Measurements from ENCODE around the gene PCIF1. TPM values are rescaled to one million over a fixed set of nuclear protein-coding genes. Genes with fewer than 3 reads are reported as not detected.

The PCIF1 gene
- total and polyA plus RNA-seq, 9 of the 15 experiments (the other 6 are each of a cell fraction or from before 2014, with no cell fraction given) = 5.8 to 29.4 (median 11.3) TPM

DNA sequence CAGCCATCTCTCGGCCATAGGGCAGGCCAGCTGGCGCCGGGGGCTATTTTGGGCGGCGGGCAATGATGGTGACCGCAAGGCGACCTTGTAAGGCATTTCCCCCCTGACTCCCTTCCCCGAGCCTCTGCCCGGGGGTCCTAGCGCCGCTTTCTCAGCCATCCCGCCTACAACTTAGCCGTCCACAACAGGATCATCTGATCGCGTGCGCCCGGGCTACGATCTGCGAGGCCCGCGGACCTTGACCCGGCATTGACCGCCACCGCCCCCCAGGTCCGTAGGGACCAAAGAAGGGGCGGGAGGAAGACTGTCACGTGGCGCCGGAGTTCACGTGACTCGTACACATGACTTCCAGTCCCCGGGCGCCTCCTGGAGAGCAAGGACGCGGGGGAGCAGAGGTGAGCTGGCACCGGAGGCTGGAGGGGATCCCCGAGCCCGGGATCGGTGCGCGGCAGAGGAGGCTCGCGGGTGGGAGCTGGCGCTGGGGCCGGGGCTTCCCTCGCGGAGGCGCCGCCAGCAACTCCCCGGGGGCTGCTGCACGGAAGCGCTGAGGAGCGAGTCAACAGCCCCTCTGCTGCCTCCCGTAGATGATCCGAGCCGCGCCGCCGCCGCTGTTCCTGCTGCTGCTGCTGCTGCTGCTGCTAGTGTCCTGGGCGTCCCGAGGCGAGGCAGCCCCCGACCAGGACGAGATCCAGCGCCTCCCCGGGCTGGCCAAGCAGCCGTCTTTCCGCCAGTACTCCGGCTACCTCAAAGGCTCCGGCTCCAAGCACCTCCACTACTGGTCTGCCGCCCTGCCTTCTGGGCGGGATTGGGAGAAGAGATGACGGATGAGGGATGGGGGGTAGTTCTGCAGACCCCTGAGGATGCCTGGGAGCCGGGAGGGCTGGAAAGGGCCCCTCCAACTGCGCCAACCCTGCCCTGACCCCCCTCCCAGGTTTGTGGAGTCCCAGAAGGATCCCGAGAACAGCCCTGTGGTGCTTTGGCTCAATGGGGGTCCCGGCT, 43.2 kb upstream of the PCIF1 start, which contains the start of the genes CTSA and NEURL2 (continued):
- no peak for TF ChIP-seq MEIS2 (IDR thresholded peaks at IDR 0.05; ENCODE audit: partially characterized antibody)
- no peak for TF ChIP-seq SMAD3 (CRISPR knock-in tag; conservative IDR thresholded peaks at IDR 0.05)
- TF ChIP-seq CAMTA2 (CRISPR knock-in tag; conservative IDR thresholded peaks at IDR 0.05) = no peak
- TF ChIP-seq CXXC5 (CRISPR knock-in tag; IDR thresholded peaks at IDR 0.05) = peak; percentile 76
- no peak for TF ChIP-seq ERF (CRISPR knock-in tag; IDR thresholded peaks at IDR 0.05)
- no peak for TF ChIP-seq SAFB2 (IDR thresholded peaks at IDR 0.05; ENCODE audit: borderline replicate concordance, low read depth, low read length, severe bottlenecking)
- TF ChIP-seq, protein P1, sequence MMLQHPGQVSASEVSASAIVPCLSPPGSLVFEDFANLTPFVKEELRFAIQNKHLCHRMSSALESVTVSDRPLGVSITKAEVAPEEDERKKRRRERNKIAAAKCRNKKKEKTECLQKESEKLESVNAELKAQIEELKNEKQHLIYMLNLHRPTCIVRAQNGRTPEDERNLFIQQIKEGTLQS (IDR thresholded peaks at IDR 0.05) = peak; percentile 39
- TF ChIP-seq, protein P1 (CRISPR knock-in tag; conservative IDR thresholded peaks at IDR 0.05) = no peak
- no peak for TF ChIP-seq FOXJ3 (CRISPR knock-in tag; IDR thresholded peaks at IDR 0.05)
- TF ChIP-seq HIVEP1 (CRISPR knock-in tag; IDR thresholded peaks at IDR 0.05) = no peak
- peak; percentile 83 for TF ChIP-seq TBP (optimal IDR thresholded peaks at IDR 0.05; ENCODE audit: low read depth, low read length)
- no peak for TF ChIP-seq MIER1 (IDR thresholded peaks at IDR 0.05; ENCODE audit: low read depth)
- TF ChIP-seq, protein P2, sequence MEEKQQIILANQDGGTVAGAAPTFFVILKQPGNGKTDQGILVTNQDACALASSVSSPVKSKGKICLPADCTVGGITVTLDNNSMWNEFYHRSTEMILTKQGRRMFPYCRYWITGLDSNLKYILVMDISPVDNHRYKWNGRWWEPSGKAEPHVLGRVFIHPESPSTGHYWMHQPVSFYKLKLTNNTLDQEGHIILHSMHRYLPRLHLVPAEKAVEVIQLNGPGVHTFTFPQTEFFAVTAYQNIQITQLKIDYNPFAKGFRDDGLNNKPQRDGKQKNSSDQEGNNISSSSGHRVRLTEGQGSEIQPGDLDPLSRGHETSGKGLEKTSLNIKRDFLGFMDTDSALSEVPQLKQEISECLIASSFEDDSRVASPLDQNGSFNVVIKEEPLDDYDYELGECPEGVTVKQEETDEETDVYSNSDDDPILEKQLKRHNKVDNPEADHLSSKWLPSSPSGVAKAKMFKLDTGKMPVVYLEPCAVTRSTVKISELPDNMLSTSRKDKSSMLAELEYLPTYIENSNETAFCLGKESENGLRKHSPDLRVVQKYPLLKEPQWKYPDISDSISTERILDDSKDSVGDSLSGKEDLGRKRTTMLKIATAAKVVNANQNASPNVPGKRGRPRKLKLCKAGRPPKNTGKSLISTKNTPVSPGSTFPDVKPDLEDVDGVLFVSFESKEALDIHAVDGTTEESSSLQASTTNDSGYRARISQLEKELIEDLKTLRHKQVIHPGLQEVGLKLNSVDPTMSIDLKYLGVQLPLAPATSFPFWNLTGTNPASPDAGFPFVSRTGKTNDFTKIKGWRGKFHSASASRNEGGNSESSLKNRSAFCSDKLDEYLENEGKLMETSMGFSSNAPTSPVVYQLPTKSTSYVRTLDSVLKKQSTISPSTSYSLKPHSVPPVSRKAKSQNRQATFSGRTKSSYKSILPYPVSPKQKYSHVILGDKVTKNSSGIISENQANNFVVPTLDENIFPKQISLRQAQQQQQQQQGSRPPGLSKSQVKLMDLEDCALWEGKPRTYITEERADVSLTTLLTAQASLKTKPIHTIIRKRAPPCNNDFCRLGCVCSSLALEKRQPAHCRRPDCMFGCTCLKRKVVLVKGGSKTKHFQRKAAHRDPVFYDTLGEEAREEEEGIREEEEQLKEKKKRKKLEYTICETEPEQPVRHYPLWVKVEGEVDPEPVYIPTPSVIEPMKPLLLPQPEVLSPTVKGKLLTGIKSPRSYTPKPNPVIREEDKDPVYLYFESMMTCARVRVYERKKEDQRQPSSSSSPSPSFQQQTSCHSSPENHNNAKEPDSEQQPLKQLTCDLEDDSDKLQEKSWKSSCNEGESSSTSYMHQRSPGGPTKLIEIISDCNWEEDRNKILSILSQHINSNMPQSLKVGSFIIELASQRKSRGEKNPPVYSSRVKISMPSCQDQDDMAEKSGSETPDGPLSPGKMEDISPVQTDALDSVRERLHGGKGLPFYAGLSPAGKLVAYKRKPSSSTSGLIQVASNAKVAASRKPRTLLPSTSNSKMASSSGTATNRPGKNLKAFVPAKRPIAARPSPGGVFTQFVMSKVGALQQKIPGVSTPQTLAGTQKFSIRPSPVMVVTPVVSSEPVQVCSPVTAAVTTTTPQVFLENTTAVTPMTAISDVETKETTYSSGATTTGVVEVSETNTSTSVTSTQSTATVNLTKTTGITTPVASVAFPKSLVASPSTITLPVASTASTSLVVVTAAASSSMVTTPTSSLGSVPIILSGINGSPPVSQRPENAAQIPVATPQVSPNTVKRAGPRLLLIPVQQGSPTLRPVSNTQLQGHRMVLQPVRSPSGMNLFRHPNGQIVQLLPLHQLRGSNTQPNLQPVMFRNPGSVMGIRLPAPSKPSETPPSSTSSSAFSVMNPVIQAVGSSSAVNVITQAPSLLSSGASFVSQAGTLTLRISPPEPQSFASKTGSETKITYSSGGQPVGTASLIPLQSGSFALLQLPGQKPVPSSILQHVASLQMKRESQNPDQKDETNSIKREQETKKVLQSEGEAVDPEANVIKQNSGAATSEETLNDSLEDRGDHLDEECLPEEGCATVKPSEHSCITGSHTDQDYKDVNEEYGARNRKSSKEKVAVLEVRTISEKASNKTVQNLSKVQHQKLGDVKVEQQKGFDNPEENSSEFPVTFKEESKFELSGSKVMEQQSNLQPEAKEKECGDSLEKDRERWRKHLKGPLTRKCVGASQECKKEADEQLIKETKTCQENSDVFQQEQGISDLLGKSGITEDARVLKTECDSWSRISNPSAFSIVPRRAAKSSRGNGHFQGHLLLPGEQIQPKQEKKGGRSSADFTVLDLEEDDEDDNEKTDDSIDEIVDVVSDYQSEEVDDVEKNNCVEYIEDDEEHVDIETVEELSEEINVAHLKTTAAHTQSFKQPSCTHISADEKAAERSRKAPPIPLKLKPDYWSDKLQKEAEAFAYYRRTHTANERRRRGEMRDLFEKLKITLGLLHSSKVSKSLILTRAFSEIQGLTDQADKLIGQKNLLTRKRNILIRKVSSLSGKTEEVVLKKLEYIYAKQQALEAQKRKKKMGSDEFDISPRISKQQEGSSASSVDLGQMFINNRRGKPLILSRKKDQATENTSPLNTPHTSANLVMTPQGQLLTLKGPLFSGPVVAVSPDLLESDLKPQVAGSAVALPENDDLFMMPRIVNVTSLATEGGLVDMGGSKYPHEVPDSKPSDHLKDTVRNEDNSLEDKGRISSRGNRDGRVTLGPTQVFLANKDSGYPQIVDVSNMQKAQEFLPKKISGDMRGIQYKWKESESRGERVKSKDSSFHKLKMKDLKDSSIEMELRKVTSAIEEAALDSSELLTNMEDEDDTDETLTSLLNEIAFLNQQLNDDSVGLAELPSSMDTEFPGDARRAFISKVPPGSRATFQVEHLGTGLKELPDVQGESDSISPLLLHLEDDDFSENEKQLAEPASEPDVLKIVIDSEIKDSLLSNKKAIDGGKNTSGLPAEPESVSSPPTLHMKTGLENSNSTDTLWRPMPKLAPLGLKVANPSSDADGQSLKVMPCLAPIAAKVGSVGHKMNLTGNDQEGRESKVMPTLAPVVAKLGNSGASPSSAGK (IDR thresholded peaks at IDR 0.05) = peak; percentile 93

All from K562 (cell line).